ENCODE results near the gene GCNT1. TPM values are rescaled to one million over a fixed set of nuclear protein-coding genes. Genes with fewer than 3 reads are reported as not detected.

GCNT1 gene
- total and polyA plus RNA-seq, 2 experiments from 2014 or later, result 43.4 to 59.3 TPM

DNA sequence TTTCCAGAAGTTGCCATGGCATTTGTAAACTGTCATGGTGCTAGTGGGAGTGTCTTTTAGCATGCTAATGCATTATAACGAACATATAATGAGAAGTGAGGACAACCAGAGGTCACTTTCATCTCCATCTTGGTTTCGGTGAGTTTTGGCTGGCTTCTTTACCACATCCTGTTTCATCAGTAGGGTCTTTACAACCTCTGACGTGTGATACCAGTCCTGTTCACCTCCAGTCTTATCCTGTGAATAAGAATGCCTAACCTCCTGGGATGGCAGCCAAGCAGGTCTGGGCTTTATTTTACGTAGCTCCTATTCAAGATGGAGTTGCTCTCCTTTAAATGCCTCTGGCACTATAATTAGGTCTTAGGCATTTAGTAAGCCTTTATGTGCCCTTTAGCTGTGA lies 44.3 kb upstream of the GCNT1 start:
- H3K36me3 ChIP-seq (replicated peaks; ENCODE audit: insufficient read depth, low read depth), result no peaks in the 10 kb centered on the region
- 84% methylated on average over 4 of the region's 4 CpGs for WGBS (ENCODE audit: low lambda C conversion rate, missing lambda C conversion rate)
- no peak for TF ChIP-seq EZH2phosphoT487 (IDR thresholded peaks at IDR 0.05; ENCODE audit: low read depth, severe bottlenecking, unreplicated experiment)
- TF ChIP-seq EZH2 (IDR thresholded peaks at IDR 0.05; ENCODE audit: borderline replicate concordance), result no peak
- TF ChIP-seq, protein P1, sequence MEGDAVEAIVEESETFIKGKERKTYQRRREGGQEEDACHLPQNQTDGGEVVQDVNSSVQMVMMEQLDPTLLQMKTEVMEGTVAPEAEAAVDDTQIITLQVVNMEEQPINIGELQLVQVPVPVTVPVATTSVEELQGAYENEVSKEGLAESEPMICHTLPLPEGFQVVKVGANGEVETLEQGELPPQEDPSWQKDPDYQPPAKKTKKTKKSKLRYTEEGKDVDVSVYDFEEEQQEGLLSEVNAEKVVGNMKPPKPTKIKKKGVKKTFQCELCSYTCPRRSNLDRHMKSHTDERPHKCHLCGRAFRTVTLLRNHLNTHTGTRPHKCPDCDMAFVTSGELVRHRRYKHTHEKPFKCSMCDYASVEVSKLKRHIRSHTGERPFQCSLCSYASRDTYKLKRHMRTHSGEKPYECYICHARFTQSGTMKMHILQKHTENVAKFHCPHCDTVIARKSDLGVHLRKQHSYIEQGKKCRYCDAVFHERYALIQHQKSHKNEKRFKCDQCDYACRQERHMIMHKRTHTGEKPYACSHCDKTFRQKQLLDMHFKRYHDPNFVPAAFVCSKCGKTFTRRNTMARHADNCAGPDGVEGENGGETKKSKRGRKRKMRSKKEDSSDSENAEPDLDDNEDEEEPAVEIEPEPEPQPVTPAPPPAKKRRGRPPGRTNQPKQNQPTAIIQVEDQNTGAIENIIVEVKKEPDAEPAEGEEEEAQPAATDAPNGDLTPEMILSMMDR (IDR thresholded peaks at IDR 0.05; ENCODE audit: poor library complexity), result no peak
- no peak for DNase-seq (ENCODE audit: low spot score)
- H3K4me3 ChIP-seq, result no peak overlapping the region
- H3K4me1 ChIP-seq (ENCODE audit: insufficient read depth), result no peaks in the 10 kb centered on the region
- no peaks in the 10 kb centered on the region for H3K9me3 ChIP-seq (ENCODE audit: low read depth)
- no peaks in the 10 kb centered on the region for H3K27me3 ChIP-seq
- no peak overlapping the region for H3K4me2 ChIP-seq
- no peaks in the 10 kb centered on the region for H3K9me2 ChIP-seq (replicated peaks; ENCODE audit: insufficient read depth)
- H3K27ac ChIP-seq, result no peak overlapping the region
- H4K20me1 ChIP-seq (ENCODE audit: insufficient read depth, poor library complexity, severe bottlenecking), result no peaks in the 10 kb centered on the region
- H3K79me2 ChIP-seq, result no peaks in the 10 kb centered on the region
- no peak overlapping the region for H2AFZ ChIP-seq

DNA sequence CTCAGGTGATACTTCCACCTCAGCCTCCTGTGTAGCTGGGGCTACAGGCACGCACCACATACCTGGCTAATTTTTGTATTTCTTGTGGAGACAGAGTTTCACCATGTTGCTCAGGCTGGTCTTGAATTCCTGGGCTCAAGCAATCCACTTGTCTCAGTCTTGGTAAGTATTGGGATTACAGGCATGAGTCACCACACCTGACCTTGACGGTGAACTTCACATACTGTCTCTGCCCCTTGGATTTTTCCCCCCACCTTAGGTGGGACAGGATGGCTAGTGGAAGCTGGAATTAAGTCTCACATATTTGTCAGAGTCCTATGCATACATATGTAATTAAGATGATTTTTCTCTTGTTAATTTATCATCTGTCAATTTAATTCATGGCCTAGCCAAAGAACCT lies 43.8 kb upstream of the GCNT1 start:
- Histone ChIP-seq H3K27ac (no peak overlapping the region), H3K4me2 (no peak overlapping the region), H2AFZ (no peak overlapping the region), H3K9me2 (replicated peaks; ENCODE audit: insufficient read depth) (no peaks in the 10 kb centered on the region), H3K9me3 (ENCODE audit: low read depth) (no peaks in the 10 kb centered on the region), H3K4me1 (ENCODE audit: insufficient read depth) (no peaks in the 10 kb centered on the region), H3K4me3 (no peak overlapping the region), H4K20me1 (ENCODE audit: insufficient read depth, poor library complexity, severe bottlenecking) (no peaks in the 10 kb centered on the region), H3K27me3 (no peaks in the 10 kb centered on the region), H3K79me2 (no peaks in the 10 kb centered on the region), H3K36me3 (replicated peaks; ENCODE audit: insufficient read depth, low read depth) (no peaks in the 10 kb centered on the region)
- WGBS (ENCODE audit: low lambda C conversion rate, missing lambda C conversion rate), result 68% methylated on average over 2 of the region's 2 CpGs
- no peak for DNase-seq (ENCODE audit: low spot score)
- TF ChIP-seq, protein P1 (IDR thresholded peaks at IDR 0.05; ENCODE audit: poor library complexity), result no peak
- TF ChIP-seq EZH2 (IDR thresholded peaks at IDR 0.05; ENCODE audit: borderline replicate concordance), result no peak
- TF ChIP-seq EZH2phosphoT487 (IDR thresholded peaks at IDR 0.05; ENCODE audit: low read depth, severe bottlenecking, unreplicated experiment), result no peak

DNA sequence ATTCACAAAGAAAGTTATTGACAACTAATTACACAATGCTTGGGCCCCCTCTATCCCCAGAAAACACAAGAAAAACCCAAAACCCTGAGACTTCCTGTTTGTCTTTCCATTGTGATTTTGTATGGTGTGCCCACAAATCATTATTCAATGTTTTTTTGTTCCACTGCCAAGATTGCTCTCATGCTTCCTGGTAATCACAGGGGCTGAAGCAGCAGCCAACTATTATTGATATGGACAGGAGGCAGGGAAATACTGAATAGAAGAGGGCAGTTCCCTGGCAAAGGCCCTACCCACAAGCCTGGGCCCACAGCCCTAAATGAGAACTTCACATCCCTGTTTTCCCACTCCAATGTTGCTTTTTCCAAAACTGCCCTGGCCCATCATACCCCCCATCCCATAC lies 43.3 kb upstream of the GCNT1 start:
- H3K79me2 ChIP-seq, result no peaks in the 10 kb centered on the region
- TF ChIP-seq EZH2 (IDR thresholded peaks at IDR 0.05; ENCODE audit: borderline replicate concordance) (no peak), EZH2phosphoT487 (IDR thresholded peaks at IDR 0.05; ENCODE audit: low read depth, severe bottlenecking, unreplicated experiment) (no peak)
- TF ChIP-seq, protein P1 (IDR thresholded peaks at IDR 0.05; ENCODE audit: poor library complexity), result no peak
- H3K4me3 ChIP-seq, result no peak overlapping the region
- no peak overlapping the region for H3K4me2 ChIP-seq
- DNase-seq (ENCODE audit: low spot score), result no peak
- no peaks in the 10 kb centered on the region for H4K20me1 ChIP-seq (ENCODE audit: insufficient read depth, poor library complexity, severe bottlenecking)
- H3K27me3 ChIP-seq, result no peaks in the 10 kb centered on the region
- no peaks in the 10 kb centered on the region for H3K9me2 ChIP-seq (replicated peaks; ENCODE audit: insufficient read depth)
- no peaks in the 10 kb centered on the region for H3K36me3 ChIP-seq (replicated peaks; ENCODE audit: insufficient read depth, low read depth)
- no peaks in the 10 kb centered on the region for H3K9me3 ChIP-seq (ENCODE audit: low read depth)
- H3K27ac ChIP-seq, result no peak overlapping the region
- no peak overlapping the region for H2AFZ ChIP-seq
- H3K4me1 ChIP-seq (ENCODE audit: insufficient read depth), result no peaks in the 10 kb centered on the region

DNA sequence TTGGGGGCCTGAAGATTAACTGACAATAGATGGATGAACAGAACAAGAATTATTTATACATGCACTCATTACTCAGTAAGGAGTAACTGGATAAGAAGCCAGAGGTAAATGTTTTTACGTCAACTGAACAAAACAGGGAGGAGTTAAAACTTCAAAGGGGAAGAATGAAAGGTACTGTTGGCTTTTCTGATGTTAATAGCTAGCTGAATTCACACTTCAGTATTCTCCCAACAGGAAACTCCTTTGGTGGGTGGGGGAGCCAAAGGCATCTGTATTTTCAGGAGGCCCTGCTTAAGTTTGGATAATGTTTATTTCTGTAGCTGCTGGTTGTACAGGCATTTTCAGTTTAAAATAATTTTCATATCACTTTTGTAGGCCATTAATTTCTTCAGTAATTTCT lies 41.6 kb upstream of the GCNT1 start:
- H2AFZ ChIP-seq, result no peak overlapping the region
- no peak overlapping the region for H3K27ac ChIP-seq
- H3K4me1 ChIP-seq (ENCODE audit: insufficient read depth), result no peaks in the 10 kb centered on the region
- H3K4me3 ChIP-seq, result no peak overlapping the region
- TF ChIP-seq EZH2 (IDR thresholded peaks at IDR 0.05; ENCODE audit: borderline replicate concordance), result no peak
- TF ChIP-seq EZH2phosphoT487 (IDR thresholded peaks at IDR 0.05; ENCODE audit: low read depth, severe bottlenecking, unreplicated experiment), result no peak
- TF ChIP-seq, protein P1 (IDR thresholded peaks at IDR 0.05; ENCODE audit: poor library complexity), result no peak
- no peaks in the 10 kb centered on the region for H4K20me1 ChIP-seq (ENCODE audit: insufficient read depth, poor library complexity, severe bottlenecking)
- H3K4me2 ChIP-seq, result no peak overlapping the region
- no peak for DNase-seq (ENCODE audit: low spot score)
- no peaks in the 10 kb centered on the region for H3K9me2 ChIP-seq (replicated peaks; ENCODE audit: insufficient read depth)
- no peaks in the 10 kb centered on the region for H3K9me3 ChIP-seq (ENCODE audit: low read depth)
- H3K36me3 ChIP-seq (replicated peaks; ENCODE audit: insufficient read depth, low read depth), result no peaks in the 10 kb centered on the region
- no peaks in the 10 kb centered on the region for H3K79me2 ChIP-seq
- H3K27me3 ChIP-seq, result no peaks in the 10 kb centered on the region
- WGBS (ENCODE audit: low lambda C conversion rate, missing lambda C conversion rate), result 0% methylated on average over 1 of the region's 1 CpG
